ENCODE measurements around the gene KRTAP12-3. TPM values are rescaled to one million over a fixed set of nuclear protein-coding genes. Genes with fewer than 3 reads are reported as not detected.
"Not testable (repeated sequence)": the region's sequence is repeated elsewhere in the genome, so short reads cannot be mapped to it uniquely, and the experiment has no call there.

The KRTAP12-3 gene
- polyA plus RNA-seq, 3 donors = not detected

DNA sequence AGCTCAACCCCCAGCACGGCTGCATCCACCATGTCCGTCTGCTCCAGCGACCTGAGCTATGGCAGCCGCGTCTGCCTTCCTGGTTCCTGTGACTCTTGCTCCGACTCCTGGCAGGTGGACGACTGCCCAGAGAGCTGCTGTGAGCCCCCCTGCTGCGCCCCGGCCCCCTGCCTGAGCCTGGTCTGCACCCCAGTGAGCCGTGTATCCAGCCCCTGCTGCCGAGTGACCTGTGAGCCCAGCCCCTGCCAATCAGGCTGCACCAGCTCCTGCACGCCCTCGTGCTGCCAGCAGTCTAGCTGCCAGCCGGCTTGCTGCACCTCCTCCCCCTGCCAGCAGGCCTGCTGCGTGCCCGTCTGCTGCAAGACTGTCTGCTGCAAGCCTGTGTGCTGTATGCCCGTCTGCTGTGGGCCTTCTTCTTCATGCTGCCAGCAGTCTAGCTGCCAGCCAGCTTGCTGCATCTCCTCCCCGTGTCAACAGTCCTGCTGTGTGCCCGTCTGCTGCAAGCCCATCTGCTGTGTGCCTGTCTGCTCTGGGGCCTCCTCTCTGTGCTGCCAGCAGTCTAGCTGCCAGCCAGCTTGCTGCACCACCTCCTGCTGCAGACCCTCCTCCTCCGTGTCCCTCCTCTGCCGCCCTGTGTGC is 39.6 kb downstream of the KRTAP12-3 start, which contains the start of gene KRTAP10-12:
TSS of gene KRTAP10-12 (plus strand) at position 1 of the 639 bp plus-strand sequence. CDS start at position 31, 30 bp downstream.
- not testable (repeated sequence) for DNase-seq (ENCODE audit: extremely low read depth in 1 of 11, low read depth in 9 of 11, low spot score in 4 of 11)

GRCh38 chr21:44697811-44698734 is 40.3 kb downstream of the KRTAP12-3 start:
- no peak for DNase-seq (ENCODE audit: extremely low read depth in 1 of 11, low read depth in 9 of 11, low spot score in 4 of 11)

- no peak for DNase-seq (ENCODE audit: extremely low read depth in 1 of 11, low read depth in 9 of 11, low spot score in 4 of 11)
Measured at GRCh38 chr21:44699502-44700001, 41.8 kb downstream of the KRTAP12-3 start.

DNA sequence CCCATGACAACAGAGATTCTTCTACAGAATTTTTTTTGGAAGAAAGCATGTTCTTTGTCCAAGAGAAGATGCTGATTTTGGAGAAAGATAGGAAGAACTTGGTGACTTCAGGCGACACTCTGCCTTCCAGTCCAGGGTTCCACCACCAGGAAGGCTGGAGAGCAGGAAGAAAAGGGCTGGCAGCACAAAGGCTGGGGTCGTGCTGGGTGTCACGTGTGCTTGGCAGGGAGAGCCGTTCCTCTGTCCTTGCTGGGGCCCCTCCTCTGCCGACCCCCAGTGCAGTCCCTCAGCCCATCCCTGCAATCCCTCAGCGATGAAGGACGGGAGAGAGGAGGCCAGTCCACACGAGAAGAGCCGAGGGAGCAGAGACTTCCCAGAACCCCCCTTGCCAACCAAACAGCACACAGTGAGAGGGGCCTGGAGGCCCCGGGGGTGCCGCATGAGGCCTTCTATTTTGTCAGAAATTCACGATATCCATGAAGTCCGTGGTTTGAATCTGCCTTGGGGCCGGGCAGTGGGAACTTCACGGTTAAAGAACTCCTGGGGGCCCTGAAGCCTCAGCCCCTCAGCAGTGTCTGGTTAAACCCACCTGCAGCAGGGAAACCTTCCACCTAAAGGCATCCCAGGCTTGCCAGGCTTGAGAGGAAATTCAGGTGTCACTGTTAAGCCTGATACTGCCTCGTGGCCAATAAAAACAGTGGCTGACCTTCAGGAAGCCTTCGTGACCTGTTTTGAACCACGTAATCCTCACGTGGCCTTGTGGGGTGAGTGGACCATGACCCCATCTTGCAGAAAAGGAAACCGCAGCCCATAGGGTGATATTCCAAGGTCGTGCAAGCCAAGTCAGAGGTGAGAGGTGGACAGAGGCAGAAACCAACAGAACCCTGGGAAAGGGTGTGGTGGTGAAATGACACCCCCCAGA is 42.6 kb downstream of the KRTAP12-3 start:
- DNase-seq (ENCODE audit: extremely low read depth in 1 of 11, low read depth in 9 of 11, low spot score in 4 of 11) = no peak

- DNase-seq (ENCODE audit: extremely low read depth in 1 of 11, low read depth in 9 of 11, low spot score in 4 of 11) = no peak
Measured at GRCh38 chr21:44701023-44701400, 43.3 kb downstream of the KRTAP12-3 start.

GRCh38 chr21:44701541-44701940 is 43.8 kb downstream of the KRTAP12-3 start:
- DNase-seq (ENCODE audit: extremely low read depth in 1 of 11, low read depth in 9 of 11, low spot score in 4 of 11) = no peak

DNA sequence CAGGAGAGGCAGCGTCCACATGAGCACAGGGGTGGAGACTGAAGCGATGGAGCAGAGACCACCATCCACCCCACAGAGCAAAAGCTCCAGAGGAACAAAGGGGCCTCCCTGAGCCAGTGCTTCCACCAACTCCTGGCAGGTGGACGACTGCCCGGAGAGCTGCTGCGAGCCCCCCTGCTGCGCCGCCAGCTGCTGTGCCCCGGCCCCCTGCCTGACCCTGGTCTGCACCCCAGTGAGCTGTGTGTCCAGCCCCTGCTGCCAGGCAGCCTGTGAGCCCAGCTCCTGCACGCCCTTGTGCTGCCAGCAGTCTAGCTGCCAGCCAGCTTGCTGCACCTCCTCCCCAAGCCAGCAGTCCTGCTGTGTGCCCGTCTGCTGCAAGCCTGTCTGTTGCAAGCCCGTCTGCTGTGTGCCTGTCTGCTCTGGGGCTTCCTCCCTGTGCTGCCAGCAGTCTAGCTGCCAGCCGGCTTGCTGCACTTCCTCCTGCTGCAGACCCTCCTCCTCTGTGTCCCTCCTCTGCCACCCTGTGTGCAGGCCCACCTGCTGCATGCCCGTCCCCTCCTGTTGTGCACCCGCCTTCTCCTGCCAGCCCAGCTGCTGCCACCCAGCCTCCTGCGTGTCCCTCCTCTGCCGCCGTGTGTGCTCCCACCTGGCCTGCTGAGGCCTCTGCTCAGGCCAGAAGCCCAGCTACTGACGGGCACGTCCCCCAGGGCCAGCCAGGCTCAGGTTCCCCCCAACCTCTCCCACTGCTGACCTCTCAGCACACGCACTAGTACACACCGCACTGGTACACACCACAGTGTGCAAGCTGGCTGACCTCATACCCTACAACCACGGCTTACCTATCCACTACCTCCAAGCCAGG is 44.6 kb downstream of the KRTAP12-3 start:
- no peak for DNase-seq (ENCODE audit: extremely low read depth in 1 of 11, low read depth in 9 of 11, low spot score in 4 of 11)

DNA sequence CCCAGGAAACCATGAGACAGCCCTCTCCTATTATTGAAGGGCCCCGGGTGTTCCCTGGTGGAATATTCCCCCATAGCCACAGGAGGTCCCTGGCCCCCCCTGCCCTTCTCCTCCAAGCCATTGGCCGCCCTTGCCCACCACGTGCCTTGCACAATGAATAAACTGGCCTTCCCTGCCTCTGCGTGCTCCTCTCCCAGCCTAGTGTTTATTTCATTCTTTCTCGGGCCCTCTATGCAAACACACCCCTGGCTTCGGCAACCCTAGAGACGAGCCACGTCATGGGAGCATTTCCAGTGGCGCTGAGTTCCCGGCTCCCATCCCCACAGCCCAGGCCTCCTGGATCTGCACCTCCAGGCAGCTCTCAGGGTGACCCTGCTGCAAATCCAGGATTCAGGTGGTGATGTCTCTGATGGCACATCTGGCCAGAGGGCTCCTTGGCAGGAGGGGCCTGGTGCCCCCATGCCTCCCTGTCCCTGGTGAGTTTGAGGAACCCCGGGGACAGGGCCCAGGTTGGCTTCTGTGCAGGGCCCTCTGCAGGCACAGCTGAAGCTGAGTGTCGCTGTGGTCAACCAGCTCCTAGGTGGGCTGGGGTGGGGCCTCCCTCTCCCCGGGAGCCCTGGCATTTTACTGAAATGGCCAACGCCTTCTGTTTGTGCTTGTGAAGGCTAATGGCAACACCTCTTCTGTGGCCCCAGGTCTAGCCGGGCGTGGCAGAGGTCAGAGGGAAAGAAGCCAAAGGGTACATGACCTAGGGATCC is 45.4 kb downstream of the KRTAP12-3 start:
- no peak for DNase-seq (ENCODE audit: extremely low read depth in 1 of 11, low read depth in 9 of 11, low spot score in 4 of 11)

DNA sequence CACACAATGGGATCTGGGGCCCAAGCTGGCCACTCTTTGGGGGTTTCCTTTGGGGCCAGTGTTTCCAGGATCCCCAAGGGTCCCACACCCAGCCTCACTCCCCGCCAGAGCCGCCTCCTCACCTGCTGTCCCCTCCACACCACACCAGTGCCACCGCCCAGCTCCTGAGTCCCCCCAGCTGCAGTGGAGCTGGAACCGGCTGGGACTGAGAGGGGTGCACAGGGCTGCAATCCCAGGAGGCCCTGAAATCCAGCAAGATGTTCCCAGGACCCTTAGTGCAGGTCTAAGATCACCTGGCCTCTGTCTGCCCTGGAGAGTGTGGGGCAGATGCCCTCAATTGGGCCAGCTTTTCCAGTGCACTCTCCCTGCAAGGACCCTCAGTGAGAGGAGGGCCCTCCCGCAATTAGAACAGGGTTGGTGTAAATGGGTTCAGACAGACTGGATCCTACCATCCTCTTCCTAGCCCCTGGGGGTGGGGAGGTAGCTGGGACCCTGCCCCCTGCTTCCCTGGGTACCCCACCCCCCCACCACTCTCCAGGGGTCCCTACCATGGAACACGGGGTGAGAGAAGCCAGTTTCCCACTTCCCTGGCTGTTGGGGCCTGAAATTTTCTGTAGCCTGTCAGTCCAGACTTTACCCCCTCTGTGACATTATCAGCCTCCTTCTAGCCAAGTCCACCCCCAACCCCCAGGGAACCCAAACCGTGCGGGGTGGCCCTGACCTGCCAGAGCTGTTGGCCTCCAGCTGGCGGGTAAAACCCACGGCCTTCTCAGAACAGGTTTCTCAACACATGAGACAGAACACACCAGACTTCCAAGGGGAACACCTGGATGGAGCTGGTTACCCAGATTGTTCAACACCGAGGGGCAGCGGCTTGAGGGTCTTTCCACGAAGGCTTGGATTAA is 46.3 kb downstream of the KRTAP12-3 start:
- DNase-seq (ENCODE audit: extremely low read depth in 1 of 11, low read depth in 9 of 11, low spot score in 4 of 11) = no peak

DNA sequence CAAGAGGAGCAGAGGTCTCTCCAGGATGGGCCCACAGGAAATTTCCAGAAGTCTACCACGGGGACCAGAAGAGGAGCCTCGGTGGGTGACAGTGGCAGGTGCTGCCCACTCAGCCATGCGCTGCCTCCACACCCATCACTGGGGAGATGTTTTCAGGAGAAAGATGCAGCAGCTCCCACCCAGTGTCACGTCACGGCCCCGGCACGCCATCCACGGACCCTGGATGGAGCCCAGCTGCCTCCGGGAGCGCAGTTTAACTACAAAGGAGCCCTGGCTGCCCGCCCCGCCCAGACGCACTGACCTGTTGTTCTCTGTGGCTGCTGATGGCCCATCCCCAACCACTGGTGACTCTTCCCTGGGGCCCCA is 46.9 kb downstream of the KRTAP12-3 start:
- no peak for DNase-seq (ENCODE audit: extremely low read depth in 1 of 11, low read depth in 9 of 11, low spot score in 4 of 11)

DNA sequence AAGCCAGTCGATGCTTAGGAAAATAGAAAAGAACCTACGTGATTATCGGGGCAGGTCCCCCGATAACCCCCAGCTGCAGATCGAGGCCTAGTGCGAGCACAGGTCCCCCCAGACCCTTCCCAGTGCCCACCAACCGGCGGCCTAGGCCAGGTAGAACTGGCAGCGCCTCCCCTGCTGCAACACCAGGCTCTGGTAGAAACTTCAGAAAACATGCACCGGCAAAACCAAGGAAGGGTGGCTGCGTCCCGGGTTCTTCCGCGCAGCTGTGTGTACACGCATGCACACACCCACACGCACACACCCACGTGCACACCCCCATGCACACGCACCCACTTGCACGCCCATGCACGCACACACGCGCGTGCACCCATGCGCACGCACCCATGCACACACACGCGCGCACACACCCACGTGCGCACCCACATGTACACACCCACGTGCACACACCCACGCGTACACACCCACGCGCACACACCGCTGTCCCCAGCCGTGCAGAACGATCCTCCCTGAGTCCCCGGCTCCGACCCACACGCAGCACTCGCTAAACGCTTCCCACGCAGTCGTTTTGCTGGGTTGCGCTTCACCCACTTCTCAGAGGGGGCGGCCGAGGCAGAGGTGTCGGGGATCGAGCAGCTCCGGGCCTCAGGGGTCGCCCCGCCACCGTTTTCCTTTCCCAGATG is 48.4 kb downstream of the KRTAP12-3 start:
- DNase-seq (ENCODE audit: extremely low read depth in 1 of 11, low read depth in 9 of 11, low spot score in 4 of 11) = no peak

DNA sequence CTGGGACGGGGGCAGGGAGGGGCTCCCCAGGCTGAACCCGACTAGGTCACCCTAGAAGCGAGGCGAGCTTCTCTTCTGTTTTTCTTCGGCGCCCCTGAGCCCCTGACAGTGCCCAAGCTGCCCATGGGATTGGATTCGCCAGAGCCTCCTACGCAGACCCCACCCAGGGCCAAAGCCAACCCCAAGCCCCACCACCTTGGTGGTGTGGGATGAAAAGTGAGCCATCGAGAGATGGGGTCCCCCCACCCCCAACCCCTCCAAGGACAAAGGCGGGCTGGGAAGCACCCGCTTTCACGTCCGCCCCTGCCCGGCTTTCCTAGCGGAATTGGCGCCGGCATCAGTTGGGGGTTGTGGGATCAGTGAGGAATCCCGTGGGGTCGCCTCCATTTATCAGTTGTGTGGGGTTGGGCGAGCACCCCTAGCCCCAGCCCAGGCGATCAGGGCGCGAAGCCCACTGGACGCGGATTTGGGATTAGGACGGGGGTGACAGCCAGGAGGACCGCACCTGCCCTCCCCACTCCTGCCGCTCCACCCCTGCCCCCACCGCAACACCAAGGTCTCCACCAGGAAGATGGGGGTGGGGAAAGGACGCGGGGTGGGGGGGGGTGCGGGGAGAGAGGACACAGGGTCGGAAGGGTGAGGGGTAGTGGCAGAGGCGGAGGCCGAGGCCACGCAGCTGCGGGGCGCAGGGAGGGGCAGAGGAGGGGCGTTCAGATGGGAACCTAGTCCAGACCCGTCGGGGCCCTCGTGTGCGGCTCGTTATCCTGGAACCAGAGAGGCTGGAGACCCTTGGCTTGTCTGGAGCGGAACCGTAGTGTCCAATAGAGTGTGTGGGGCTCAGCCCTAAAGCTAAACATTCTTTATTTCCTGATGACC is 49.2 kb downstream of the KRTAP12-3 start:
- no peak for DNase-seq (ENCODE audit: extremely low read depth in 1 of 11, low read depth in 9 of 11, low spot score in 4 of 11)
